Stomach (tissue), 4 donors: ENCODE measurements around the gene APP.

Source experiments
- EP300 ChIP-seq: sonication (generic); formaldehyde crosslinking; IDR thresholded peaks from one replicate; pipeline ENCODE4 v1.6.1; 2017; ENCODE audit warnings: antibody characterized with exemption
- POLR2A ChIP-seq, 4 donors: fragments of 450-650 bp; IDR thresholded peaks; one replicate each; pipeline ENCODE4 v1.6.1; 2016; ENCODE audit warnings: antibody characterized with exemption in 4 of 4, control low read depth in 2 of 4, mild to moderate bottlenecking in 1 of 4, moderate library complexity in 1 of 4
- TF ChIP-seq, protein P1 (sequence below), 7 experiments: fragments of 450-650 bp in 4 of 7; fragments of 200-600 bp in 3 of 7; sonication (generic) in 3 of 7; IDR thresholded peaks; one replicate each; pipeline ENCODE4 v1.5.1; 2016 to 2019; ENCODE audit warnings: antibody characterized with exemption in 7 of 7, control low read depth in 2 of 7, mild to moderate bottlenecking in 1 of 7

DNA sequence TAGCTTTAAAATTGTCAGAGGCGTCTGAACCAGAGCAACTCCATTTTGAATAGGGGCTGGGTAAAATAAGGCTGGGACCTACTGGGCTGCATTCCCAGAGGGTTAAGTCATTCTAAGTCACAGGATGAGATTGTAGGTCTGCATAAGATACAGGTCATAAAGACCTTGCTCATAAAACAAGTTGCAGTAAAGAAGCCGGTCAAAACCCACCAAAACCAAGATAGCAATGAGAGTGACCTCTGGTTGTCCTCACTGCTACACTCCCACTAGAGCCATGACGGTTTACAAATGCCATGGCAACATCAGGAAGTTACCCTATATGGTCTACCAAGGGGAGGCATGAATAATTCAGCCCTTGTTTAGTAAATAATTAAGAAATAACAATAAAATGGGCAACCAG, 292.2 kb downstream of the APP start:
- TF ChIP-seq, protein P1, sequence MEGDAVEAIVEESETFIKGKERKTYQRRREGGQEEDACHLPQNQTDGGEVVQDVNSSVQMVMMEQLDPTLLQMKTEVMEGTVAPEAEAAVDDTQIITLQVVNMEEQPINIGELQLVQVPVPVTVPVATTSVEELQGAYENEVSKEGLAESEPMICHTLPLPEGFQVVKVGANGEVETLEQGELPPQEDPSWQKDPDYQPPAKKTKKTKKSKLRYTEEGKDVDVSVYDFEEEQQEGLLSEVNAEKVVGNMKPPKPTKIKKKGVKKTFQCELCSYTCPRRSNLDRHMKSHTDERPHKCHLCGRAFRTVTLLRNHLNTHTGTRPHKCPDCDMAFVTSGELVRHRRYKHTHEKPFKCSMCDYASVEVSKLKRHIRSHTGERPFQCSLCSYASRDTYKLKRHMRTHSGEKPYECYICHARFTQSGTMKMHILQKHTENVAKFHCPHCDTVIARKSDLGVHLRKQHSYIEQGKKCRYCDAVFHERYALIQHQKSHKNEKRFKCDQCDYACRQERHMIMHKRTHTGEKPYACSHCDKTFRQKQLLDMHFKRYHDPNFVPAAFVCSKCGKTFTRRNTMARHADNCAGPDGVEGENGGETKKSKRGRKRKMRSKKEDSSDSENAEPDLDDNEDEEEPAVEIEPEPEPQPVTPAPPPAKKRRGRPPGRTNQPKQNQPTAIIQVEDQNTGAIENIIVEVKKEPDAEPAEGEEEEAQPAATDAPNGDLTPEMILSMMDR (IDR thresholded peaks at IDR 0.05): no peak
- TF ChIP-seq EP300 (no peak), POLR2A (IDR thresholded peaks at IDR 0.05) (no peak)
